Body of pancreas (tissue), 4 donors: ENCODE results near the gene PCSK6. TPM values are rescaled to one million over a fixed set of nuclear protein-coding genes. Genes with fewer than 3 reads are reported as not detected.

Experiments used
- ATAC-seq: fragments of 150-250 bp; one replicate; pipeline ENCODE4 v1.9.1; 2016
- DNase-seq, 4 donors: peaks; one replicate each; pipeline ENCODE4 v3.0.0-alpha.2; 2019
- H3K27ac ChIP-seq, 4 donors: fragments of 200-600 bp; sonication (generic); 1 replicate in 3 of 4; 2 replicates in 1 of 4; pipeline versions ENCODE4 v1.5.1 to v1.6.1; 2016 to 2019; ENCODE audit warnings: mild to moderate bottlenecking in 1 of 4, mixed read lengths in 1 of 4, moderate library complexity in 1 of 4
- H3K27me3 ChIP-seq, 2 donors: fragments of 200-600 bp; sonication (generic); one replicate each; pipeline ENCODE4 v1.6.0; 2016; ENCODE audit warnings: mild to moderate bottlenecking in 1 of 2
- H3K36me3 ChIP-seq, 2 donors: fragments of 200-600 bp; sonication (generic); replicated peaks in 1 of 2; 2 replicates each; pipeline ENCODE4 v1.5.1; 2016; ENCODE audit warnings: low read depth in 2 of 2; ENCODE audit not compliant: insufficient read depth in 1 of 2
- H3K4me1 ChIP-seq: fragments of 200-600 bp; sonication (generic); one replicate; pipeline ENCODE4 v1.6.0; 2016
- H3K4me3 ChIP-seq, 2 donors: fragments of 200-600 bp; sonication (generic); 1 replicate in 1 of 2; 2 replicates in 1 of 2; pipeline ENCODE4 v1.5.1; 2016 to 2019
- H3K9me3 ChIP-seq, 3 donors: fragments of 200-600 bp; sonication (generic); 1 replicate in 2 of 3; 2 replicates in 1 of 3; pipeline ENCODE4 v1.5.1; 2016
- POLR2A ChIP-seq, 3 donors: fragments of 450-650 bp; IDR thresholded peaks; one replicate each; pipeline ENCODE4 v1.6.1; 2016; ENCODE audit warnings: antibody characterized with exemption in 3 of 3, mild to moderate bottlenecking in 2 of 3
- WGBS, 2 donors: methylation state at CpG; one replicate each; pipeline ENCODE4 v1.1.5; 2017; 5-methylcytosine and 5-hydroxymethylcytosine counted together
- intact Hi-C: fragments of 100-400 bp; cut with DNase I; formaldehyde crosslinking; loops from one replicate; pipeline ENCODE4 v1.15.1; 2023
- total RNA-seq, 2 donors: library from RNA; depleted of rRNA; stranded (reverse); fragments of >200 nt; gene quantifications; one replicate each; pipeline ENCODE4 v1.1.0, GENCODE V29; 2016
- TF ChIP-seq, protein P1 (sequence below), 7 experiments: fragments of 450-650 bp in 4 of 7; fragments of 200-600 bp in 3 of 7; sonication (generic) in 3 of 7; IDR thresholded peaks; one replicate each; pipeline ENCODE4 v1.5.1; 2016 to 2019; ENCODE audit warnings: antibody characterized with exemption in 7 of 7

PCSK6 gene
- total RNA-seq, 2 donors from 2014 or later: 8.9 to 10.1 TPM

DNA sequence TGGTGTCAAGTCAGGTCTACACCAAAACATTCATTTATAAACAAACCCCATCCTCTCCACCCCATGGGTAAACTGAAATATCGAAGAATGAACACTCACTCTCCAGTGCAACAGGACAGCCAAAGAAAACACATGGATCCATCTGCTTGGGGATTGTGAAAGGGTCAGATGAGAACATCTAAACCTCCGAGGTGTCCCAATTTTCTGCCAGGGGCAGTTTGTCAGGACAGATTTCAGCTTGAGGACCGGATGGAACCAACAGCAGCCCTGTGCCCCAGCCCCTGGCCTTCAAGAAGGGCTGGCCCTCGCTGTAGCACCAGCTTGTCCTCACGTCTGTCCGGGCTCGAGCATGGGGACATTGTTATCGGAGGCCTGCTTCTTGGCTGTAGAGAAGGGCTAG is 45.5 kb downstream of the PCSK6 start:
- H3K4me1 ChIP-seq: peaks cover 14% of the 10 kb centered on the region
- H3K9me3 ChIP-seq: no peaks in the 10 kb centered on the region
- no peak overlapping the region for H3K4me3 ChIP-seq
- H3K36me3 ChIP-seq: no peaks in the 10 kb centered on the region
- WGBS, 2 donors: 90 to 98% methylated on average over 8 of the region's 8 CpGs
- no peaks in the 10 kb centered on the region for H3K27me3 ChIP-seq
- TF ChIP-seq, protein P1, sequence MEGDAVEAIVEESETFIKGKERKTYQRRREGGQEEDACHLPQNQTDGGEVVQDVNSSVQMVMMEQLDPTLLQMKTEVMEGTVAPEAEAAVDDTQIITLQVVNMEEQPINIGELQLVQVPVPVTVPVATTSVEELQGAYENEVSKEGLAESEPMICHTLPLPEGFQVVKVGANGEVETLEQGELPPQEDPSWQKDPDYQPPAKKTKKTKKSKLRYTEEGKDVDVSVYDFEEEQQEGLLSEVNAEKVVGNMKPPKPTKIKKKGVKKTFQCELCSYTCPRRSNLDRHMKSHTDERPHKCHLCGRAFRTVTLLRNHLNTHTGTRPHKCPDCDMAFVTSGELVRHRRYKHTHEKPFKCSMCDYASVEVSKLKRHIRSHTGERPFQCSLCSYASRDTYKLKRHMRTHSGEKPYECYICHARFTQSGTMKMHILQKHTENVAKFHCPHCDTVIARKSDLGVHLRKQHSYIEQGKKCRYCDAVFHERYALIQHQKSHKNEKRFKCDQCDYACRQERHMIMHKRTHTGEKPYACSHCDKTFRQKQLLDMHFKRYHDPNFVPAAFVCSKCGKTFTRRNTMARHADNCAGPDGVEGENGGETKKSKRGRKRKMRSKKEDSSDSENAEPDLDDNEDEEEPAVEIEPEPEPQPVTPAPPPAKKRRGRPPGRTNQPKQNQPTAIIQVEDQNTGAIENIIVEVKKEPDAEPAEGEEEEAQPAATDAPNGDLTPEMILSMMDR (IDR thresholded peaks at IDR 0.05): no peak
- TF ChIP-seq POLR2A (IDR thresholded peaks at IDR 0.05): no peak
- ATAC-seq (no peak), DNase-seq (no peak)
- intact Hi-C loops: no loop called here
- H3K27ac ChIP-seq: no peak overlapping the region

DNA sequence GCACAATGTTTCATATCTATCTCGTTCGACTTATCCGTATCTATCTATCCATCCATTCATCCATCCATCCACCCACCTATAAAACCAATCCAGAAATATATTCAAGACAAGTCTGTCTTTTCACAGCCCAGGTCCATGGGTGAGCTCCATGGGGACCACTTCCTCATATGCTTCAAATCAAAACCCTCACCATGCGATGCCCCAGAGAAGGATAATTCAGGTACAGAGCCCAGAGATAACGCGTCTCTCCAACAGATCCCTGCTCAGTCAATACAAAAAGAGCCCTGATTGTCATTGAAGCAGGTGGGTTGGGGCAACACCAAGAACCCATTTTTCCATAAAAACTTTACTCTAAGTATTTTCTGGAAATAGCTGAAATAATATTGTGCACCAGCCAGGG is 47.2 kb downstream of the PCSK6 start:
- peaks cover 19% of the 10 kb centered on the region for H3K4me1 ChIP-seq
- intact Hi-C loops: no loop called here
- no peak overlapping the region for H3K4me3 ChIP-seq
- ATAC-seq (no peak), DNase-seq (no peak)
- H3K36me3 ChIP-seq: no peaks in the 10 kb centered on the region
- TF ChIP-seq, protein P1 (IDR thresholded peaks at IDR 0.05): no peak
- TF ChIP-seq POLR2A (IDR thresholded peaks at IDR 0.05): no peak
- H3K27ac ChIP-seq: no peak overlapping the region
- 96% methylated on average over 6 of the region's 6 CpGs for WGBS, 2 donors
- H3K9me3 ChIP-seq: no peaks in the 10 kb centered on the region
- H3K27me3 ChIP-seq: no peaks in the 10 kb centered on the region

DNA sequence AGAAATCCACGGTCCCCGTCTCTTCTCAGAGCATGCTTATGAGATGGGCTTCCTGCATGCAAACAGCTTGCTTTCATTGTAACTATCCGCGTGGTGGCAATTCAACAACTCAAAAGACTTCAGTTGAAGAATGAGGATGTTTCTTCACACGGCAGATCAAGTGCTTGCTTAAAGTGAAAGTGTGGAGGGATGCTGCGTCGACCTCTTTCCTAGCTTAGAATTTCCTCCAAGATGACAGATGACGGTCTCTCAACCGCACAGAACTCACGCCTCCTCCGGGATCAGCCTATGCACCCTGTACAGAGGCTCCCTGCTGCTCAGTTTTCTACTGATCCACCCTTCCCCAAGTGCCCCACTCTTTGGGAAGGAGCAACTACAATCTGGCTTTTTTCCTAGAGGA is 47.8 kb downstream of the PCSK6 start:
- Histone ChIP-seq H3K9me3 (no peaks in the 10 kb centered on the region), H3K27me3 (no peaks in the 10 kb centered on the region), H3K27ac (no peak overlapping the region), H3K4me1 (peaks cover 19% of the 10 kb centered on the region), H3K4me3 (no peak overlapping the region), H3K36me3 (no peaks in the 10 kb centered on the region)
- DNase-seq (no peak), ATAC-seq (no peak)
- TF ChIP-seq POLR2A (IDR thresholded peaks at IDR 0.05): no peak
- TF ChIP-seq, protein P1 (IDR thresholded peaks at IDR 0.05): no peak
- intact Hi-C loops: no loop called here
- WGBS, 2 donors: 81 to 88% methylated on average over 11 of the region's 11 CpGs

DNA sequence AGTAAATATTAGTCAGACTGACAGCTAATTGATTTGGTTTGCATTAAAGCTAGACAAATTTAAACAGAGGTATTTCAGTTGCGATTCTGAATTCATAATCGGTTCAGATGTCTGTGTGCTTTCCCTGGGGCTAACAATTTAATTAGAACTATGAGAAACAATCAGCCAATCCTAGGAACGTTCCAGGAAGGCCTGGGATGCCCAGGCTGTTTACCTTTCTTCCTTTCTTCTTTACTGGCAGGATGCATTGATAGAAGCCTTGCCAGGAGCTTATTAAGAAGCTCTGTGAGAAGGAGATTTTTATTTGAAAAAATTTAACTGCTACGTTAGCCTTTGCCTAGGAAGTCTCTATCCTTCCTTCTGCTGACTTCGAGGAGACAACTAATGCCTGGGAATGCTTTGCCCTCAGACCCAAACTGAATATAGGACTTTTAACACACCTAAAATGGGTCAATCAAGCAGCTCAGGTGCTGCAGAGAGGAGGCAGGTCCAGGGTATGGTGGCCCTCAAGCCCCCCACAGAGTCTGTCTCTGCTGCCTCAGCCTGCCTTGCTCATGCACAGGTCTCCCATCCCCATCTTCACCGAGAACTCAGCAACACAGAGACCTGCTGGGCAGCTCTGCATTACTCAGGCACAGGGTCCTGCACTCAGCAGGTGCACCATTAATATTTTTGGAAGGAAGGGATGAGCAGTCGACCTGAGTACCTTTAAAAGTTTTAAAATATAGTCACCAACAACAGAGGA is 48.5 kb downstream of the PCSK6 start:
- intact Hi-C loops: no loop called here
- TF ChIP-seq POLR2A (IDR thresholded peaks at IDR 0.05): no peak
- TF ChIP-seq, protein P1 (IDR thresholded peaks at IDR 0.05): no peak
- 61 to 74% methylated on average over 7 of the region's 7 CpGs for WGBS, 2 donors
- no peaks in the 10 kb centered on the region for H3K27me3 ChIP-seq
- H3K4me3 ChIP-seq: no peak overlapping the region
- H3K27ac ChIP-seq: no peak overlapping the region
- no peak for DNase-seq
- H3K9me3 ChIP-seq: no peaks in the 10 kb centered on the region
- peaks cover 19% of the 10 kb centered on the region for H3K4me1 ChIP-seq
- no peak for ATAC-seq
- no peaks in the 10 kb centered on the region for H3K36me3 ChIP-seq

DNA sequence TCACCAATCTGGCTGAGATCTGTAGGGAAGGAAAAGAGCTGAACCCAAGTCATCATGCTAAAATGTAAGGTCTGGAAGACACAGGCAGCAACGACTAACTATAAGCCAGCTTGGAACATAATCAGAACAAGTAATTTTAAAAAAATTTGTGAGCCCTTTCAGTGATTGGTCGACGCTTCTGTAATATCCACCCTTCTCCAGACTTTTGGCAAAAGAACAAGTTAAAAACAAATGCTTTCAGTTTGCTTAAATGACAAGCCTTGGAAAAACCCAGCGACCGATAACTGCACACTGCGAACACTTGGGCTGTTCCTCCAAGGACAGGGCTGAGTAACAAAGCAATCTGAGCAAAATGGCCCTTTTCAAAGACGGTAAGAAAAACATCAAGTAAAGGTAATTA is 49.6 kb downstream of the PCSK6 start:
- 28 to 32% methylated on average over 7 of the region's 7 CpGs for WGBS, 2 donors
- H3K27me3 ChIP-seq: no peaks in the 10 kb centered on the region
- intact Hi-C loops: no loop called here
- TF ChIP-seq, protein P1 (IDR thresholded peaks at IDR 0.05): no peak
- no peak for TF ChIP-seq POLR2A (IDR thresholded peaks at IDR 0.05)
- no peak overlapping the region for H3K4me3 ChIP-seq
- ATAC-seq (peak; percentile 68), DNase-seq (peak in 2 of 4 donors; percentile 38 to 58)
- H3K36me3 ChIP-seq: no peaks in the 10 kb centered on the region
- peak overlapping the region in 2 of 4 donors; percentile 13 to 71 for H3K27ac ChIP-seq
- H3K4me1 ChIP-seq: peaks cover 19% of the 10 kb centered on the region
- no peaks in the 10 kb centered on the region for H3K9me3 ChIP-seq
